WTC11 (cell line): ENCODE measurements around the gene SMPD1. TPM values are rescaled to one million over a fixed set of nuclear protein-coding genes. Genes with fewer than 3 reads are reported as not detected.

Experiments
- ATAC-seq: fragments of 200-7000 bp; cut with Tn5 transposase; 2 replicates; pipeline ENCODE4 v1.10.0; 2021; ENCODE audit warnings: mild to moderate bottlenecking, moderate library complexity
- CTCF ChIA-PET: fragments of 300-600 bp; sonication (Branson Sonifier 250); formaldehyde crosslinking; loops from one replicate; lab custom pipeline; 2021; ENCODE audit warnings: antibody characterized with exemption; lab: Charles Lee
- POLR2A ChIA-PET: fragments of 350-600 bp; sonication (Branson Sonifier 250); formaldehyde crosslinking; loops from one replicate; lab custom pipeline; 2021; ENCODE audit warnings: antibody characterized with exemption; lab: Charles Lee
- DNase-seq: peaks from one replicate; pipeline ENCODE4 v3.0.0; 2021; ENCODE audit warnings: low spot score
- H3K27ac Mint-ChIP-seq: 2 replicates; pipeline ENCODE4 v1.8.0; 2021; ENCODE audit warnings: mixed read lengths
- H3K27me3 Mint-ChIP-seq: 2 replicates; pipeline ENCODE4 v1.8.0; 2021; ENCODE audit warnings: low read depth, mild to moderate bottlenecking, moderate library complexity, mixed read lengths
- H3K36me3 Mint-ChIP-seq: 2 replicates; pipeline ENCODE4 v1.8.0; 2021; ENCODE audit warnings: mixed read lengths
- H3K4me1 Mint-ChIP-seq: 2 replicates; pipeline ENCODE4 v1.8.0; 2022; ENCODE audit warnings: mixed read lengths
- H3K4me3 Mint-ChIP-seq: 2 replicates; pipeline ENCODE4 v1.8.0; 2021; ENCODE audit warnings: mild to moderate bottlenecking, moderate library complexity, mixed read lengths
- H3K9me3 Mint-ChIP-seq: 2 replicates; pipeline ENCODE4 v1.8.0; 2021; ENCODE audit warnings: mixed read lengths
- FOXK1 ChIP-seq: sonication (generic); formaldehyde crosslinking; IDR thresholded peaks from 2 replicates; pipeline ENCODE4 v1.8.0; 2022; ENCODE audit warnings: mild to moderate bottlenecking, moderate library complexity, missing genetic modification reagents
- FOXP1 ChIP-seq: sonication (generic); formaldehyde crosslinking; IDR thresholded peaks from 2 replicates; pipeline ENCODE4 v1.8.0; 2022; ENCODE audit warnings: missing genetic modification reagents, mild to moderate bottlenecking, moderate library complexity, borderline replicate concordance
- JUN ChIP-seq: sonication (generic); formaldehyde crosslinking; IDR thresholded peaks from 2 replicates; pipeline ENCODE4 v1.8.0; 2023; ENCODE audit warnings: mild to moderate bottlenecking, missing genetic modification reagents
- SP1 ChIP-seq: sonication (generic); formaldehyde crosslinking; conservative IDR thresholded peaks from 2 replicates; pipeline ENCODE4 v1.8.1; 2022; ENCODE audit warnings: missing genetic modification reagents
- TP53 ChIP-seq: sonication (generic); formaldehyde crosslinking; IDR thresholded peaks from 2 replicates; pipeline ENCODE4 v1.8.1; 2023; ENCODE audit warnings: mild to moderate bottlenecking, missing genetic modification reagents
- ZNF219 ChIP-seq: sonication (generic); formaldehyde crosslinking; IDR thresholded peaks from 2 replicates; pipeline ENCODE4 v1.8.0; 2023; ENCODE audit warnings: missing genetic modification reagents, mild to moderate bottlenecking, borderline replicate concordance
- total RNA-seq: library from RNA; stranded (reverse); gene quantifications from 3 replicates; pipeline ENCODE4 v1.2.3, GENCODE V29; 2021
- TF ChIP-seq, protein P1 (sequence below): sonication (generic); formaldehyde crosslinking; IDR thresholded peaks from 2 replicates; pipeline ENCODE4 v1.8.0; 2022; ENCODE audit warnings: mild to moderate bottlenecking, missing genetic modification reagents
- TF ChIP-seq, protein P2 (sequence below): fragments of 250-450 bp; sonication (Bioruptor Pico); IDR thresholded peaks from 2 replicates; pipeline ENCODE4 v1.8.0; 2021; ENCODE audit warnings: mild to moderate bottlenecking
- TF ChIP-seq, protein P3 (sequence below): sonication (generic); formaldehyde crosslinking; IDR thresholded peaks from 2 replicates; pipeline ENCODE4 v1.8.0; 2022; ENCODE audit warnings: missing genetic modification reagents
- TF ChIP-seq, protein P4 (sequence below): sonication (generic); formaldehyde crosslinking; IDR thresholded peaks from 2 replicates; pipeline ENCODE4 v1.8.0; 2022; ENCODE audit warnings: mild to moderate bottlenecking, missing genetic modification reagents
- TF ChIP-seq, protein P5 (sequence below): sonication (generic); formaldehyde crosslinking; IDR thresholded peaks from 2 replicates; pipeline ENCODE4 v1.8.1; 2023; ENCODE audit warnings: mild to moderate bottlenecking, moderate library complexity, missing genetic modification reagents
- TF ChIP-seq, protein P6 (sequence below): sonication (generic); formaldehyde crosslinking; IDR thresholded peaks from 2 replicates; pipeline ENCODE4 v1.8.1; 2022; ENCODE audit warnings: mild to moderate bottlenecking, moderate library complexity, missing genetic modification reagents
- TF ChIP-seq, protein P7 (sequence below): fragments of 250-450 bp; sonication (Bioruptor Pico); IDR thresholded peaks from 2 replicates; pipeline ENCODE4 v2.1.2; 2022; ENCODE audit warnings: mild to moderate bottlenecking, moderate library complexity

SMPD1 gene
- total RNA-seq, 1 experiment from 2014 or later = 4.4 TPM

DNA sequence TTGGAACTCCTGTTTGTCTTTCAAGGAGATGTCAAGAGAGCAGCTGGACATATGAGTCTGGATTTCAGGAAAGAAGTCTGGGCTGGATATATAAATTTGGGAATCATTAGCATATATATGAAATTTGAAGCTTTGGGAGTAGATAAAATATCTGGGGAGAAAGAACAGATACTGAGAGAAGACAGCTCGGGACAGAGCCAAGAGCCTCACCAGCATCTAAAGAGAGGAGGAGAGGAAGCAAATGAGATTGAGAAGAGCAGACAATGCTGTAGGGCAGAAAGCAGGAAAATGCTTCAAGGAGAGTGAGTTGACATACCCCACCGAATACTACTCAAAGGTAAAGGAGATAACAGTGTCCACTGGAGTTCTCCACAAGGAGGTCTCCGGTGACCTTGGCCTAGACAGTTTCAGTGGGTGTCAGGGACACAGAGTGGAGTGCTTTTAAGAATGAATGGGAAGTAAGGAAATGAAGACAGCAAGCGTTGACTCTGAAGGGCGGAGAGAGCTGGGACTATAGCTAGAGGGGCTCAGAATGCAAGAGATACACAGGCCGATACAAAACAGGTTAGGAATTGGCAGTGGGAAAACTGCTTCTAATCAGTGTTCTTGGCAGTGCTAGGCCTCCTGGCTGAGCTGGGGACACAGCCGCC lies 27.8 kb downstream of the SMPD1 start:
- DNase-seq (no peak), ATAC-seq (no peak)
- Mint-ChIP-seq H3K4me3 (no peak overlapping the region), H3K27ac (no peak overlapping the region), H3K27me3 (peaks cover 32% of the 10 kb centered on the region), H3K4me1 (peaks cover 6% of the 10 kb centered on the region), H3K9me3 (no peaks in the 10 kb centered on the region), H3K36me3 (no peaks in the 10 kb centered on the region)
- CTCF ChIA-PET = interaction anchor here (1.0 to 4.0 kb wide), 10 partner anchors 13 to 113 kb away, joined by 3 to 49 read pairs (median 6); no protein-coding TSS in a partner anchor
- POLR2A ChIA-PET = no interaction called here
- no peak for TF ChIP-seq ZNF219 (CRISPR knock-in tag)
- TF ChIP-seq, protein P1, sequence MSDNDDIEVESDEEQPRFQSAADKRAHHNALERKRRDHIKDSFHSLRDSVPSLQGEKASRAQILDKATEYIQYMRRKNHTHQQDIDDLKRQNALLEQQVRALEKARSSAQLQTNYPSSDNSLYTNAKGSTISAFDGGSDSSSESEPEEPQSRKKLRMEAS (CRISPR knock-in tag) = no peak

DNA sequence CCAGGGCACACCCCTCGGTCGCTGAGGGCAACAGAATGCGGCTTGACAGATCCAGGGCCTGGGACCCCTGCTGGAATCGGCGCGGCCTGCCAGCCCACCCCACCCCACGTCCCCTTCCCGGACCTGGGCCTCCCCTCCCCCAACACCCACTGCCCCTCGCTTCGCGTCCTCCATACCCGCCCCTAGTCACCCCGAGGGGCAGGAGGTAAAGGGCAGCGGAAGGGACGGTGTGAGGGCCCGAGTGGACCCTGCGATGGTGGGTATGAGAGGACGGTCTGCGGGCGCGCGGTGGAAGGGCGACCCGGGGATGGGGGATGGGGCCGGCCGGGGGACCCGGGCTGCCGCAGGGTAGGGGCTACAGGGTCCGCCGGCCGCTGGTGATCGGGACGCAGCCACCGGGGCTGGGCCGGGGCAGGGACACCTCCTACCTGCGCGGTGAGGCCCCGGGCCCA lies 28.3 kb downstream of the SMPD1 start:
- H3K9me3 Mint-ChIP-seq = no peaks in the 10 kb centered on the region
- no peaks in the 10 kb centered on the region for H3K36me3 Mint-ChIP-seq
- H3K4me1 Mint-ChIP-seq = peaks cover 3% of the 10 kb centered on the region
- DNase-seq (peak; percentile 59), ATAC-seq (peak; percentile 71)
- TF ChIP-seq, protein P2, sequence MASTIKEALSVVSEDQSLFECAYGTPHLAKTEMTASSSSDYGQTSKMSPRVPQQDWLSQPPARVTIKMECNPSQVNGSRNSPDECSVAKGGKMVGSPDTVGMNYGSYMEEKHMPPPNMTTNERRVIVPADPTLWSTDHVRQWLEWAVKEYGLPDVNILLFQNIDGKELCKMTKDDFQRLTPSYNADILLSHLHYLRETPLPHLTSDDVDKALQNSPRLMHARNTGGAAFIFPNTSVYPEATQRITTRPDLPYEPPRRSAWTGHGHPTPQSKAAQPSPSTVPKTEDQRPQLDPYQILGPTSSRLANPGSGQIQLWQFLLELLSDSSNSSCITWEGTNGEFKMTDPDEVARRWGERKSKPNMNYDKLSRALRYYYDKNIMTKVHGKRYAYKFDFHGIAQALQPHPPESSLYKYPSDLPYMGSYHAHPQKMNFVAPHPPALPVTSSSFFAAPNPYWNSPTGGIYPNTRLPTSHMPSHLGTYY (CRISPR knock-in tag) = no peak
- TF ChIP-seq TP53 (CRISPR knock-in tag) = peak; percentile 70; the same call in 1 of the 2 replicates
- no peak overlapping the region for H3K27ac Mint-ChIP-seq
- H3K4me3 Mint-ChIP-seq = no peak overlapping the region
- peaks cover 38% of the 10 kb centered on the region for H3K27me3 Mint-ChIP-seq
- POLR2A ChIA-PET = interaction anchor here (1.0 to 1.4 kb wide), 3 partner anchors 13 to 28 kb away, joined by 3 to 6 read pairs (median 3); partner anchors contain the start of gene SMPD1
- CTCF ChIA-PET = interaction anchor here (0.6 to 4.0 kb wide), 16 partner anchors 8 to 270 kb away, joined by 3 to 49 read pairs (median 4); partner anchors contain the start of genes MRPL17 and TRIM3

DNA sequence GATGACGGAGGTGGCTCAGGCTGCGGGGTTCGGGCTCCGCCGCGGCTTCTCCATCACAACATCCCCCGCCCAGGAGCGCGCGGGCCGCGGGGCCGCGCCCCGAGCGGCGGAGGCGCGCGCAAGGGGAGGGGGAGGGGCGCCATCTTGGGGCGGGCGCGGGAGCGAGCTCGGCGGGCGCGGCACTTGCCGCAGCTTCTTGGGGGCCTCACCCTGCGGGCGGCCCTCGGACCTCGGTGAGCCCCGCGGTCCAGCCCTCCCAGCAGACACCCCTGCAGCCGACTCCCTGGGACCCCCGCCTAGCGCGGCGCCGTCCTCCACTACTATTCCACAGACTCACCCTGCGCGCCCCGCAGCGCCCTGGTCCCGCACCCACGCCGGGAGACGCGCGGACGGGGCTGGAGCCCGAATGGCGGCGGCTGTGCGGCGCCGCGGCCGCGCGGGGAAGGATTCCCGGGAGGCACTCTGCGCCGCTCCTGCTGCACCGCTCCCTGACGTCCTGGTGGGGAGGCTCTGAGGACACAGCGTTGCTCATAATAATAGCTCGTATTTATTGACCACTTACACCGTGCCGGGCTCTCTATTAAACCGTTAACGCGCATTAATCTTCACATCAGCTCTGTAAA lies 28.8 kb downstream of the SMPD1 start, which contains the start of gene APBB1:
Gene APBB1, minus strand, starts transcription at position 86 of the 623 bp plus-strand sequence. CDS start 7,747 bp downstream, outside the sequence.
- TF ChIP-seq, protein P3, sequence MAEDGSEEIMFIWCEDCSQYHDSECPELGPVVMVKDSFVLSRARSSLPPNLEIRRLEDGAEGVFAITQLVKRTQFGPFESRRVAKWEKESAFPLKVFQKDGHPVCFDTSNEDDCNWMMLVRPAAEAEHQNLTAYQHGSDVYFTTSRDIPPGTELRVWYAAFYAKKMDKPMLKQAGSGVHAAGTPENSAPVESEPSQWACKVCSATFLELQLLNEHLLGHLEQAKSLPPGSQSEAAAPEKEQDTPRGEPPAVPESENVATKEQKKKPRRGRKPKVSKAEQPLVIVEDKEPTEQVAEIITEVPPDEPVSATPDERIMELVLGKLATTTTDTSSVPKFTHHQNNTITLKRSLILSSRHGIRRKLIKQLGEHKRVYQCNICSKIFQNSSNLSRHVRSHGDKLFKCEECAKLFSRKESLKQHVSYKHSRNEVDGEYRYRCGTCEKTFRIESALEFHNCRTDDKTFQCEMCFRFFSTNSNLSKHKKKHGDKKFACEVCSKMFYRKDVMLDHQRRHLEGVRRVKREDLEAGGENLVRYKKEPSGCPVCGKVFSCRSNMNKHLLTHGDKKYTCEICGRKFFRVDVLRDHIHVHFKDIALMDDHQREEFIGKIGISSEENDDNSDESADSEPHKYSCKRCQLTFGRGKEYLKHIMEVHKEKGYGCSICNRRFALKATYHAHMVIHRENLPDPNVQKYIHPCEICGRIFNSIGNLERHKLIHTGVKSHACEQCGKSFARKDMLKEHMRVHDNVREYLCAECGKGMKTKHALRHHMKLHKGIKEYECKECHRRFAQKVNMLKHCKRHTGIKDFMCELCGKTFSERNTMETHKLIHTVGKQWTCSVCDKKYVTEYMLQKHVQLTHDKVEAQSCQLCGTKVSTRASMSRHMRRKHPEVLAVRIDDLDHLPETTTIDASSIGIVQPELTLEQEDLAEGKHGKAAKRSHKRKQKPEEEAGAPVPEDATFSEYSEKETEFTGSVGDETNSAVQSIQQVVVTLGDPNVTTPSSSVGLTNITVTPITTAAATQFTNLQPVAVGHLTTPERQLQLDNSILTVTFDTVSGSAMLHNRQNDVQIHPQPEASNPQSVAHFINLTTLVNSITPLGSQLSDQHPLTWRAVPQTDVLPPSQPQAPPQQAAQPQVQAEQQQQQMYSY (CRISPR knock-in tag) = no peak
- TF ChIP-seq, protein P4, sequence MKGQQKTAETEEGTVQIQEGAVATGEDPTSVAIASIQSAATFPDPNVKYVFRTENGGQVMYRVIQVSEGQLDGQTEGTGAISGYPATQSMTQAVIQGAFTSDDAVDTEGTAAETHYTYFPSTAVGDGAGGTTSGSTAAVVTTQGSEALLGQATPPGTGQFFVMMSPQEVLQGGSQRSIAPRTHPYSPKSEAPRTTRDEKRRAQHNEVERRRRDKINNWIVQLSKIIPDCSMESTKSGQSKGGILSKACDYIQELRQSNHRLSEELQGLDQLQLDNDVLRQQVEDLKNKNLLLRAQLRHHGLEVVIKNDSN (CRISPR knock-in tag) = 0 out of 2 replicates have a peak, but pooled peaks have one; percentile 11
- TF ChIP-seq TP53 (CRISPR knock-in tag) (no peak), FOXK1 (CRISPR knock-in tag) (peak; percentile 39; the same call in 1 of the 2 replicates), FOXP1 (CRISPR knock-in tag) (0 out of 2 replicates have a peak, but pooled peaks have one; percentile 28), SP1 (CRISPR knock-in tag) (0 out of 2 replicates have a peak, but pooled peaks have one; percentile 43), JUN (CRISPR knock-in tag) (no peak)
- TF ChIP-seq, protein P5, sequence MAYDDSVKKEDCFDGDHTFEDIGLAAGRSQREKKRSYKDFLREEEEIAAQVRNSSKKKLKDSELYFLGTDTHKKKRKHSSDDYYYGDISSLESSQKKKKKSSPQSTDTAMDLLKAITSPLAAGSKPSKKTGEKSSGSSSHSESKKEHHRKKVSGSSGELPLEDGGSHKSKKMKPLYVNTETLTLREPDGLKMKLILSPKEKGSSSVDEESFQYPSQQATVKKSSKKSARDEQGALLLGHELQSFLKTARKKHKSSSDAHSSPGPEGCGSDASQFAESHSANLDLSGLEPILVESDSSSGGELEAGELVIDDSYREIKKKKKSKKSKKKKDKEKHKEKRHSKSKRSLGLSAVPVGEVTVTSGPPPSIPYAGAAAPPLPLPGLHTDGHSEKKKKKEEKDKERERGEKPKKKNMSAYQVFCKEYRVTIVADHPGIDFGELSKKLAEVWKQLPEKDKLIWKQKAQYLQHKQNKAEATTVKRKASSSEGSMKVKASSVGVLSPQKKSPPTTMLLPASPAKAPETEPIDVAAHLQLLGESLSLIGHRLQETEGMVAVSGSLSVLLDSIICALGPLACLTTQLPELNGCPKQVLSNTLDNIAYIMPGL (CRISPR knock-in tag) = 0 out of 2 replicates have a peak, but pooled peaks have one; percentile 40
- TF ChIP-seq, protein P6, sequence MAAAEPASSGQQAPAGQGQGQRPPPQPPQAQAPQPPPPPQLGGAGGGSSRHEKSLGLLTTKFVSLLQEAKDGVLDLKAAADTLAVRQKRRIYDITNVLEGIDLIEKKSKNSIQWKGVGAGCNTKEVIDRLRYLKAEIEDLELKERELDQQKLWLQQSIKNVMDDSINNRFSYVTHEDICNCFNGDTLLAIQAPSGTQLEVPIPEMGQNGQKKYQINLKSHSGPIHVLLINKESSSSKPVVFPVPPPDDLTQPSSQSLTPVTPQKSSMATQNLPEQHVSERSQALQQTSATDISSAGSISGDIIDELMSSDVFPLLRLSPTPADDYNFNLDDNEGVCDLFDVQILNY (CRISPR knock-in tag) = peak; percentile 35; the same call in 1 of the 2 replicates
- TF ChIP-seq, protein P7, sequence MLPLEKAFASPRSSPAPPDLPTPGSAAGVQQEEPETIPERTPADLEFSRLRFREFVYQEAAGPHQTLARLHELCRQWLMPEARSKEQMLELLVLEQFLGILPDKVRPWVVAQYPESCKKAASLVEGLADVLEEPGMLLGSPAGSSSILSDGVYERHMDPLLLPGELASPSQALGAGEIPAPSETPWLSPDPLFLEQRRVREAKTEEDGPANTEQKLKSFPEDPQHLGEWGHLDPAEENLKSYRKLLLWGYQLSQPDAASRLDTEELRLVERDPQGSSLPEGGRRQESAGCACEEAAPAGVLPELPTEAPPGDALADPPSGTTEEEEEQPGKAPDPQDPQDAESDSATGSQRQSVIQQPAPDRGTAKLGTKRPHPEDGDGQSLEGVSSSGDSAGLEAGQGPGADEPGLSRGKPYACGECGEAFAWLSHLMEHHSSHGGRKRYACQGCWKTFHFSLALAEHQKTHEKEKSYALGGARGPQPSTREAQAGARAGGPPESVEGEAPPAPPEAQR (CRISPR knock-in tag) = 0 out of 2 replicates have a peak, but pooled peaks have one; percentile 35
- ChIA-PET POLR2A (interaction anchor here (0.5 to 1.4 kb wide), 4 partner anchors 14 to 282 kb away, joined by 3 to 6 read pairs (median 4); partner anchors contain the start of gene SMPD1), CTCF (interaction anchor here (0.6 to 4.0 kb wide), 21 partner anchors 8 to 270 kb away, joined by 3 to 49 read pairs (median 4); partner anchors contain the start of genes MRPL17, SMPD1 and TRIM3)
- ATAC-seq = peak; percentile 78
- H3K36me3 Mint-ChIP-seq = no peaks in the 10 kb centered on the region
- H3K27me3 Mint-ChIP-seq = peaks cover 43% of the 10 kb centered on the region
- no peak within 1 kb of the TSS for H3K27ac Mint-ChIP-seq
- peaks cover 3% of the 10 kb centered on the region for H3K4me1 Mint-ChIP-seq
- DNase-seq = peak; percentile 68
- H3K9me3 Mint-ChIP-seq = no peaks in the 10 kb centered on the region
- peak within 1 kb of the TSS; percentile 72 for H3K4me3 Mint-ChIP-seq
